ENCODE data around the gene SLC44A3. TPM values are rescaled to one million over a fixed set of nuclear protein-coding genes. Genes with fewer than 3 reads are reported as not detected.

The SLC44A3 gene
- total RNA-seq, 4 donors from 2014 or later: 4.0 to 6.7 (median 5.4) TPM

DNA sequence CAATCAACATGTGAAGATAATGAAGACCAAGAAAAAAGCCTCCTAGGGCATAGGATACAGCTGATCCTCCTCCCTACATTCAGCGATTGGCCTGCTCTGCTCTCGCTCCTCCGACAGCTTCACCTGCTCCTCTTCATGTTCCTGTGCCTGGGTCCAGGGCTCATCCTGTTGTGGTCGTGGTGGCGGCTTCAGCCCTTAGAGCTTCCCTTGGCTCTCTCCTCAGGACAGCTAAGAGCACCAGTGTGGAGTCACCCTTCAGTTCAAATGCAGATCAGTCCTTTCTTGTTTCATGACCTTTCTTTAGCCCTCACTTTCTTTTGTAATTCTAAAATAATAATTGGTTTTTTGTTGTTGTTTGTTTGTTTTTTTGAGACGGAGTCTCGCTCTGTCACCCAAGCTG lies 88.0 kb downstream of the SLC44A3 start:
- no peak overlapping the region for H3K4me3 ChIP-seq (replicated peaks in 1 of 3)
- H3K9me3 ChIP-seq: no peaks in the 10 kb centered on the region
- H3K4me1 ChIP-seq: peaks cover 43 to 65% of the 10 kb centered on the region in 2 donors
- no peak for DNase-seq
- TF ChIP-seq CTCF (IDR thresholded peaks at IDR 0.05): no peak
- no peak for TF ChIP-seq POLR2A (IDR thresholded peaks at IDR 0.05)
- WGBS, 2 donors: 97 to 99% methylated on average over 7 of the region's 7 CpGs
- H3K27me3 ChIP-seq: no peaks in the 10 kb centered on the region
- intact Hi-C loops (cut with DNase I): no loop called here
- no peaks in the 10 kb centered on the region for H3K36me3 ChIP-seq
- no peak overlapping the region for H3K27ac ChIP-seq

- intact Hi-C loops (cut with DNase I): no loop called here
- no peak for DNase-seq
- no peaks in the 10 kb centered on the region for H3K9me3 ChIP-seq
- H3K36me3 ChIP-seq: no peaks in the 10 kb centered on the region
- WGBS, 2 donors: 67 to 100% methylated on average over 2 of the region's 2 CpGs
- H3K4me3 ChIP-seq (replicated peaks in 1 of 3): no peak overlapping the region
- H3K27ac ChIP-seq: no peak overlapping the region
- no peaks in the 10 kb centered on the region for H3K27me3 ChIP-seq
- no peak for TF ChIP-seq CTCF (IDR thresholded peaks at IDR 0.05)
- TF ChIP-seq POLR2A (IDR thresholded peaks at IDR 0.05): no peak
- peaks cover 37 to 64% of the 10 kb centered on the region in 2 donors for H3K4me1 ChIP-seq
Observed at GRCh38 chr1:94908965-94909364, 88.8 kb downstream of the SLC44A3 start.

- no peak overlapping the region for H3K27ac ChIP-seq
Observed at GRCh38 chr1:94909486-94909885, 89.3 kb downstream of the SLC44A3 start.

DNA sequence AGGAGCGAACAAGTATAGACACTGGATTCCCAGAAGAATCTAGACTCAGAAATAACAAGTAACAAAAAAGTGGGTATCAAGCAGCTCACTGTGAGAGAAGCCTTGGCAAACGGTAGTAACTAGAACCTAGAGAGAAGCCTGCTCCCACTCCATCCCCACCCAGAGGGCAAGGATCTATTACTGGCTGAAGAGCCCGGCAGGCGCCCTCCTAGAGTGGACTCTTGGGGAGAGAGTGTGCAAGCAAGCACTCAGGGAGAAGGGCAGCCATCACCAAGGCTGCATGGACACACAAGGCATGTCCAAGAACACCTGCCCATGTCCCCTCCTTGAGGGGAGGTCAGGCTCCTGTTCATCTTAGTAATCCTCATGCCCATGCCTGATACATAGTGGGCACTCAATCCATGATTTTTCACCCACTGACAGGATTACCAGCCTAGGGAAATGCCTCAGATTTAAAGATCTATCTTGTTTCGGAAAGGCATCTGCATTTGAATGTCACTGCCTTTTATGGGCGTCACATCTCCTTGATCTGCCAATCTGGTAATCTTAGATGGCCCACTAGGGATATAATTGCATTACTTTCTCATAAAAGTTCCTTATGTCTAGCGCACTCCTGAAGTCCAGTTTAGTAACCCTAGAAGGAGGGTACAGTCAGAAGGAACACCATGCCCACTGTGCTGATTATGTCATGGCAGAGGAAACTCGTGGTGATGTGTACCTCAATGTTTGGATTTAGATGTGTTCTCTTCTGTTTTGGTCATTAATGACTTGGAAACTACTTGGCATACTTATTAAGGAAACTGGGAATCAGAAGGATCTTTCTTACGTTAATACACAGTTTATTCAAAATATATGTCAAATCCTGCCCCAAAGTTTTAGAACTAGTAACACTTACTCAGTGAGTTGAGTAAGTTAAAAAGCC lies 92.4 kb downstream of the SLC44A3 start:
- intact Hi-C loops (cut with DNase I): no loop called here
- peaks cover 16 to 48% of the 10 kb centered on the region in 2 donors for H3K4me1 ChIP-seq
- H3K27me3 ChIP-seq: no peaks in the 10 kb centered on the region
- H3K36me3 ChIP-seq: no peaks in the 10 kb centered on the region
- no peak overlapping the region for H3K4me3 ChIP-seq (replicated peaks in 1 of 3)
- TF ChIP-seq CTCF (IDR thresholded peaks at IDR 0.05): no peak
- no peak for TF ChIP-seq POLR2A (IDR thresholded peaks at IDR 0.05)
- no peak overlapping the region for H3K27ac ChIP-seq
- H3K9me3 ChIP-seq: no peaks in the 10 kb centered on the region
- 62 to 63% methylated on average over 9 of the region's 9 CpGs for WGBS, 2 donors
- DNase-seq: no peak

More at GRCh38 chr1:94909486-94909885, 89.3 kb downstream of the SLC44A3 start:
- Histone ChIP-seq H3K27me3 (no peaks in the 10 kb centered on the region), H3K4me3 (replicated peaks in 1 of 3) (no peak overlapping the region), H3K9me3 (no peaks in the 10 kb centered on the region), H3K4me1 (peaks cover 33 to 64% of the 10 kb centered on the region in 2 donors), H3K36me3 (no peaks in the 10 kb centered on the region)
- TF ChIP-seq POLR2A (IDR thresholded peaks at IDR 0.05) (no peak), CTCF (IDR thresholded peaks at IDR 0.05) (no peak)
- 69 to 75% methylated on average over 6 of the region's 6 CpGs for WGBS, 2 donors
- intact Hi-C loops (cut with DNase I): no loop called here
- DNase-seq: peak in 1 of 2 donors; percentile 30

GRCh38 chr1:94917251-94917650 lies 97.1 kb downstream of the SLC44A3 start:
- peaks cover 24 to 71% of the 10 kb centered on the region in 2 donors for H3K4me1 ChIP-seq
- 77% methylated on average over 6 of the region's 6 CpGs for WGBS, 2 donors
- H3K4me3 ChIP-seq (replicated peaks in 1 of 3): no peak overlapping the region
- no peak for DNase-seq
- intact Hi-C loops (cut with DNase I): no loop called here
- no peak for TF ChIP-seq CTCF (IDR thresholded peaks at IDR 0.05)
- no peak for TF ChIP-seq POLR2A (IDR thresholded peaks at IDR 0.05)
- H3K27me3 ChIP-seq: no peaks in the 10 kb centered on the region
- no peak overlapping the region for H3K27ac ChIP-seq
- H3K9me3 ChIP-seq: no peaks in the 10 kb centered on the region
- no peaks in the 10 kb centered on the region for H3K36me3 ChIP-seq
